Neural cell (in vitro differentiated cells): Measurements from ENCODE around the gene ITGB3. TPM values are rescaled to one million over a fixed set of nuclear protein-coding genes. Genes with fewer than 3 reads are reported as not detected.
"Not testable (repeated sequence)": the region's sequence is repeated elsewhere in the genome, so short reads cannot be mapped to it uniquely, and the experiment has no call there.

ENCODE experiments used
- H2AFZ ChIP-seq: fragments of 200-600, 300-800 bp; sonication (generic), shearing (Covaris generic); 2 replicates; pipeline ENCODE4 v1.6.0; 2014; ENCODE audit warnings: low read depth, mild to moderate bottlenecking, antibody characterized with exemption, low read length, moderate library complexity
- H3F3A ChIP-seq: fragments of 200-600 bp; shearing (Covaris generic); 2 replicates; pipeline ENCODE4 v1.6.1; 2016; ENCODE audit warnings: mild to moderate bottlenecking, moderate library complexity, mixed read lengths, antibody characterized with exemption, low read length; ENCODE audit not compliant: insufficient read depth, poor library complexity, severe bottlenecking
- H3K27ac ChIP-seq: fragments of 200-600, 300-800 bp; sonication (generic), shearing (Covaris generic); 2 replicates; pipeline ENCODE4 v1.5.1; 2014; ENCODE audit warnings: mild to moderate bottlenecking, low read length, moderate library complexity
- H3K27me3 ChIP-seq: fragments of 300-800, 200-600 bp; sonication (generic), shearing (Covaris generic); 2 replicates; pipeline ENCODE4 v1.6.0; 2014; ENCODE audit warnings: mild to moderate bottlenecking, low read depth, low read length, moderate library complexity; ENCODE audit not compliant: insufficient read depth
- H3K36me3 ChIP-seq: fragments of 300-800, 200-600 bp; sonication (generic), shearing (Covaris generic); 2 replicates; pipeline ENCODE4 v1.5.1; 2014; ENCODE audit warnings: mild to moderate bottlenecking, antibody characterized with exemption, low read length, moderate library complexity; ENCODE audit not compliant: insufficient read depth
- H3K4me2 ChIP-seq: fragments of 300-800, 200-600 bp; sonication (generic), shearing (Covaris generic); 2 replicates; pipeline ENCODE4 v1.6.0; 2014; ENCODE audit warnings: mild to moderate bottlenecking, low read length
- H3K4me3 ChIP-seq: fragments of 300-800, 200-600 bp; sonication (generic), shearing (Covaris generic); 2 replicates; pipeline ENCODE4 v1.5.1; 2014; ENCODE audit warnings: mild to moderate bottlenecking, low read length, moderate library complexity
- H3K79me2 ChIP-seq: fragments of 200-600 bp; shearing (Covaris generic); replicated peaks from 2 replicates; pipeline ENCODE4 v1.6.0; 2014; ENCODE audit warnings: mild to moderate bottlenecking, low read length, moderate library complexity; ENCODE audit not compliant: insufficient read depth
- H3K9ac ChIP-seq: fragments of 300-800, 200-600 bp; sonication (generic), shearing (Covaris generic); 2 replicates; pipeline ENCODE4 v1.6.1; 2016; ENCODE audit warnings: mild to moderate bottlenecking, low read length, mixed read lengths
- H3K9me2 ChIP-seq: fragments of 200-600 bp; shearing (Covaris generic); 2 replicates; pipeline ENCODE4 v1.6.1; 2016; ENCODE audit warnings: mild to moderate bottlenecking, low read length, mixed read lengths; ENCODE audit not compliant: insufficient read depth
- H3K9me3 ChIP-seq: fragments of 200-600, 300-800 bp; sonication (generic), shearing (Covaris generic); 2 replicates; pipeline ENCODE4 v1.6.1; 2016; ENCODE audit warnings: mild to moderate bottlenecking, mixed run types, low read length, moderate library complexity, mixed read lengths
- H4K20me1 ChIP-seq: fragments of 200-600 bp; shearing (Covaris generic); 2 replicates; pipeline ENCODE4 v1.6.1; 2016; ENCODE audit warnings: mild to moderate bottlenecking, mixed run types; ENCODE audit not compliant: insufficient read depth
- EP300 ChIP-seq: fragments of 450-650 bp; conservative IDR thresholded peaks from 2 replicates; pipeline ENCODE4 v1.6.1; 2014; ENCODE audit warnings: antibody characterized with exemption, mild to moderate bottlenecking, moderate library complexity; ENCODE audit not compliant: poor library complexity, severe bottlenecking
- EZH2 ChIP-seq: fragments of 200-600, 300-800 bp; shearing (Covaris generic), sonication (generic); IDR thresholded peaks from 2 replicates; pipeline ENCODE4 v1.6.1; 2014; ENCODE audit warnings: antibody characterized with exemption, low read length, borderline replicate concordance, mild to moderate bottlenecking; ENCODE audit not compliant: insufficient read depth, poor library complexity, severe bottlenecking
- MXI1 ChIP-seq: fragments of 450-650 bp; conservative IDR thresholded peaks from 2 replicates; pipeline ENCODE4 v1.6.1; 2014; ENCODE audit warnings: antibody characterized with exemption, mild to moderate bottlenecking; ENCODE audit not compliant: poor library complexity, severe bottlenecking
- POLR2AphosphoS5 ChIP-seq: IDR thresholded peaks from 2 replicates; pipeline ENCODE4 v1.6.1; 2012
- RAD21 ChIP-seq: fragments of 450-650 bp; conservative IDR thresholded peaks from 2 replicates; pipeline ENCODE4 v1.6.1; 2014; ENCODE audit warnings: antibody characterized with exemption, mild to moderate bottlenecking, moderate library complexity
- REST ChIP-seq: IDR thresholded peaks from 2 replicates; pipeline ENCODE4 v1.6.1; 2012; ENCODE audit warnings: borderline replicate concordance
- SMC3 ChIP-seq: fragments of 450-650 bp; conservative IDR thresholded peaks from 2 replicates; pipeline ENCODE4 v1.6.1; 2014; ENCODE audit warnings: antibody characterized with exemption, mild to moderate bottlenecking, moderate library complexity; ENCODE audit not compliant: poor library complexity
- TAF1 ChIP-seq: IDR thresholded peaks from 2 replicates; pipeline ENCODE4 v1.6.1; 2012; ENCODE audit warnings: low read depth
- polyA plus RNA-seq: library from polyadenylated mRNA; depleted of rRNA; stranded (reverse); fragments of >200 nt; gene quantifications from 2 replicates; pipeline ENCODE4 v1.2.3, GENCODE V29; 2014
- TF ChIP-seq, protein P1 (sequence below): fragments of 450-650 bp; IDR thresholded peaks from 2 replicates; pipeline ENCODE4 v1.5.1; 2014; ENCODE audit warnings: antibody characterized with exemption, mild to moderate bottlenecking, moderate library complexity; ENCODE audit not compliant: poor library complexity, severe bottlenecking

Gene ITGB3
- polyA plus RNA-seq, 1 donor from 2014 or later = not detected

GRCh38 chr17:47213540-47213939 lies 40.1 kb upstream of the ITGB3 start:
- H3K9me3 ChIP-seq = no peaks in the 10 kb centered on the region
- H3F3A ChIP-seq = no peaks in the 10 kb centered on the region
- TF ChIP-seq RAD21 (no peak), POLR2AphosphoS5 (no peak), SMC3 (no peak), EP300 (no peak), MXI1 (no peak), REST (no peak), TAF1 (no peak), EZH2 (no peak)
- TF ChIP-seq, protein P1, sequence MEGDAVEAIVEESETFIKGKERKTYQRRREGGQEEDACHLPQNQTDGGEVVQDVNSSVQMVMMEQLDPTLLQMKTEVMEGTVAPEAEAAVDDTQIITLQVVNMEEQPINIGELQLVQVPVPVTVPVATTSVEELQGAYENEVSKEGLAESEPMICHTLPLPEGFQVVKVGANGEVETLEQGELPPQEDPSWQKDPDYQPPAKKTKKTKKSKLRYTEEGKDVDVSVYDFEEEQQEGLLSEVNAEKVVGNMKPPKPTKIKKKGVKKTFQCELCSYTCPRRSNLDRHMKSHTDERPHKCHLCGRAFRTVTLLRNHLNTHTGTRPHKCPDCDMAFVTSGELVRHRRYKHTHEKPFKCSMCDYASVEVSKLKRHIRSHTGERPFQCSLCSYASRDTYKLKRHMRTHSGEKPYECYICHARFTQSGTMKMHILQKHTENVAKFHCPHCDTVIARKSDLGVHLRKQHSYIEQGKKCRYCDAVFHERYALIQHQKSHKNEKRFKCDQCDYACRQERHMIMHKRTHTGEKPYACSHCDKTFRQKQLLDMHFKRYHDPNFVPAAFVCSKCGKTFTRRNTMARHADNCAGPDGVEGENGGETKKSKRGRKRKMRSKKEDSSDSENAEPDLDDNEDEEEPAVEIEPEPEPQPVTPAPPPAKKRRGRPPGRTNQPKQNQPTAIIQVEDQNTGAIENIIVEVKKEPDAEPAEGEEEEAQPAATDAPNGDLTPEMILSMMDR = no peak
- no peak overlapping the region for H2AFZ ChIP-seq
- H3K27me3 ChIP-seq = no peaks in the 10 kb centered on the region
- H3K79me2 ChIP-seq = no peaks in the 10 kb centered on the region
- H3K9ac ChIP-seq = no peak overlapping the region
- no peaks in the 10 kb centered on the region for H3K36me3 ChIP-seq
- no peak overlapping the region for H3K27ac ChIP-seq
- H4K20me1 ChIP-seq = no peaks in the 10 kb centered on the region
- H3K4me3 ChIP-seq = no peak overlapping the region
- no peak overlapping the region for H3K4me2 ChIP-seq
- no peaks in the 10 kb centered on the region for H3K9me2 ChIP-seq

DNA sequence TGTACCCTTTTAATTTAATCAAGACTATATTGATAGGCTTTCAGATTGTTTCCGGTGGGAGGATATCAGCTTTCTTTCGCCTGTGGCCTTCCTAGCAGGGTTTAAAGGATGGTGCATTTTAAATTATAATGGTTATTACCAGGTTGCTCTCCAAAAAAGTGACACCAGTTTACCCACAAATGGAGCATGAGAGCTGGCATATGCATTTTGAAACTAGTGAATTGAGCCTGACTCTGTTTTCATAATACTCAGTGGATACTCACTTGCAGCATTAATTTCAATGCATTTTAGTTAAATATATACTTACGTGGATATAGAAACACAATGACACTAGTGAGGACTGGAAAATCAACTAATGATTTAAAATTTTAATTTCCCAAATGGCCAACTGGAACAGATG lies 38.7 kb upstream of the ITGB3 start:
- no peaks in the 10 kb centered on the region for H3K9me2 ChIP-seq
- no peaks in the 10 kb centered on the region for H3F3A ChIP-seq
- H3K4me3 ChIP-seq = no peak overlapping the region
- no peaks in the 10 kb centered on the region for H4K20me1 ChIP-seq
- no peaks in the 10 kb centered on the region for H3K79me2 ChIP-seq
- no peak overlapping the region for H3K4me2 ChIP-seq
- no peaks in the 10 kb centered on the region for H3K9me3 ChIP-seq
- H2AFZ ChIP-seq = no peak overlapping the region
- H3K27me3 ChIP-seq = no peaks in the 10 kb centered on the region
- TF ChIP-seq SMC3 (no peak), EP300 (no peak), POLR2AphosphoS5 (no peak), REST (no peak), EZH2 (no peak), TAF1 (no peak), MXI1 (no peak), RAD21 (no peak)
- TF ChIP-seq, protein P1 = no peak
- no peak overlapping the region for H3K27ac ChIP-seq
- H3K9ac ChIP-seq = no peak overlapping the region
- H3K36me3 ChIP-seq = no peaks in the 10 kb centered on the region

DNA sequence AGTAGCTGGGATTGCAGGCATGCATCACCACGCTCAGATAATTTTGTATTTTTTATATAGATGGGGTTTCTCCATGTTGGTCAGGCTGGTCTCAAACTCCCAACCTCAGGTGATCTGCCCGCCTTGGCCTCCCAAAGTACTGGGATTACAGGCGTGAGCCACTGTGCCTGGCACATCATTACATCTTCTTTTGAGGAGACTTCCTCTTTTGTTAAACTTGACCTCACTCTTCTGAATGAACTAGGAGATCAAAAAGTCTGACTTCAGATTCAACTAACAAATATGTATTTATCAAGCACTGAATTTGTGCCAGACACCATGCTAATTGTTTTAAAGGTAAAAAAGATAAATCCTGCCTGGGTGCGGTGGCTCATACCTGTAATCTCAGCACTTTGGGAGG lies 36.8 kb upstream of the ITGB3 start:
- not testable (repeated sequence) for H3K27ac ChIP-seq, H3K4me3 ChIP-seq, H3K4me2 ChIP-seq, H3F3A ChIP-seq, H3K36me3 ChIP-seq, H3K9ac ChIP-seq, H3K9me2 ChIP-seq, H3K27me3 ChIP-seq, H4K20me1 ChIP-seq, H3K79me2 ChIP-seq, H2AFZ ChIP-seq, H3K9me3 ChIP-seq
